Measurements from ENCODE around the gene CUL3. TPM values are rescaled to one million over a fixed set of nuclear protein-coding genes. Genes with fewer than 3 reads are reported as not detected.
A peak's percentile ranks its signal among the peaks of the same experiment; 100 is the strongest.

Gene CUL3
- total and polyA plus RNA-seq, 12 donors: 60.2 to 87.9 (median 69.8) TPM

DNA sequence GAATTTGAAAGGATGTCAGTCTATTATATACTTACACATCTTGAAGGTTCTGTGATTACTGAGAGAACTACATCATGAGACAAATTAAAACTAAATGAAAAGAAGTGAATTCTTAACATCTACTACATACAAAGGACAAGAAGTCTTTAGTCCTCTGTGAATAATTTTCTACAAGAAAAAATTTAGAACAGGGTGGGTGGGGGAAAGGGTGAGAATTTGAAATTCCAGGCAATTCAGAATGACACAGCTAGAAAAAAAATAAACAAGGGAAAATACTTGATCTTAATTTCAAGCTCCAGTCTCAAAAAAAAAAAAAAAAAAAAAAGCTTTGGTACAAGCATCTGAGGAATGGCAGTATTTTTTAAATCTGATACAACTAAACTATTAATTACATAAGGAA lies 15.5 kb downstream of the CUL3 start:
- ATAC-seq: peak in 1 of 8 donors; percentile 25
- peaks cover 6 to 79% (median 61%) of the 10 kb centered on the region in 9 donors for H3K4me1 ChIP-seq

DNA sequence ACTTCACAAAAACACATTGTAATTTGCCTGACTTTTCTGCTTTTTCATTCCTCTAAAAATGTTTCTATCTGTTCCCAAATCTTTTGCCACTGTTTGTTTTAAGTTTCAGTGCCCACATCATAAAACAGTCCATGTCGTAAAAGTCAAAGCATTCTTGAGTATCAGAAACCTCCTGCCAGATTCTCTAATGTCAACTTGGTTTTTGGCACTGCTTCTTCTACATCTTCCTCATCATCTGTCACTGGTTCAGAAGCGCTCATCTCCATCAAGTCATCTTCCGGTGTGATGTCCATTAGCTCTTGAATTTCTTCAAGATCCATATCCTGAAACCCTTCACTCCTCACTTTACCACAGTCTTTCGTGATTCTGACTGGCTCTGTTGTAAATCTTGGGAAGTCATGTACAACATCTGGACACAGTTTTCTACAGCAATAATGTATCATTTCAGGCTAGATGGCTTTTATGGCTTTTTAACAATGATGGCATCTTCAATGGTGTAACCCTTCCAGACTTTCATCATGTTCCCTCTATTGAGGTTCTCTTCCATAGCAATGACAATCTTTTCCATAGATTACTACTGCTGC lies 19.6 kb downstream of the CUL3 start:
- Histone ChIP-seq H3K4me1 (peaks cover under 1 to 78% (median 59%) of the 10 kb centered on the region in 9 donors), H3K9me3 (peaks cover 0 to 9% (median 0%) of the 10 kb centered on the region in 11 donors), H3K4me3 (no peak overlapping the region), H3K36me3 (peaks cover 0 to 9% (median 0%) of the 10 kb centered on the region in 9 donors), H3K27ac (no peak overlapping the region), H3K27me3 (no peaks in the 10 kb centered on the region)
- no peak for TF ChIP-seq CTCF (IDR thresholded peaks at IDR 0.05)
- intact Hi-C loops (cut with DNase I): no loop called here
- ATAC-seq (no peak), DNase-seq (no peak)
- 94 to 96% methylated on average over 4 of the region's 4 CpGs for WGBS, 2 donors

More for the DNA sequence above, 15.5 kb downstream of the CUL3 start:
- H3K27me3 ChIP-seq: no peaks in the 10 kb centered on the region
- peaks cover 0 to 9% (median 0%) of the 10 kb centered on the region in 11 donors for H3K9me3 ChIP-seq
- no peak for TF ChIP-seq CTCF (IDR thresholded peaks at IDR 0.05)
- intact Hi-C loops (cut with DNase I): loop anchor here in 1 of 10 donors (10.0 kb wide), 1 partner anchor 45 kb away; no protein-coding TSS in a partner anchor
- no peak overlapping the region for H3K4me3 ChIP-seq
- no peak overlapping the region for H3K27ac ChIP-seq
- no peak for DNase-seq
- H3K36me3 ChIP-seq: peaks cover 0 to 9% (median 0%) of the 10 kb centered on the region in 9 donors

DNA sequence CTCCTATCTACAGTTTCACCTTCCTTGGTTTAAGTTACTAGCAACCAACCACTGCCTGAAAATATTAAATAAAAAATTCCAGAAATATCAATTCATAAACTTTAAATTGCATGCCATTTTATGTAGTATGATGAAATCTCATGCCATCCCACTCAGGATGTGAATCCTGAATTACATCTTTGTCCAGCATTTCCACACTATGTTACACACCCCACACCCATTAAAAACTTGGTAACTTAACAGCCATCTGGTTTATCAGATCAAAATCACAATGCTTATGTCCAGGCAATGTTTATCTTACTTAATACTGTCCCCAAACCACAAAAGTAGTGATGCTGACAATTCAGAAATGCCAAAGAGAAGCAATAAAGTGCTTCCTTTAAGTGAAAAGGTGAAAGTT lies 21.6 kb downstream of the CUL3 start:
- H3K4me1 ChIP-seq: peaks cover 0 to 65% (median 44%) of the 10 kb centered on the region in 9 donors

GRCh38 chr2:224562831-224563230 lies 22.3 kb downstream of the CUL3 start:
- Histone ChIP-seq H3K9me3 (peaks cover 0 to 9% (median 0%) of the 10 kb centered on the region in 11 donors), H3K36me3 (peaks cover 0 to 9% (median 0%) of the 10 kb centered on the region in 9 donors), H3K27ac (no peak overlapping the region), H3K4me1 (peaks cover 0 to 64% (median 44%) of the 10 kb centered on the region in 9 donors), H3K27me3 (no peaks in the 10 kb centered on the region), H3K4me3 (no peak overlapping the region)
- no peak for DNase-seq
- intact Hi-C loops (cut with DNase I): no loop called here
- no peak for TF ChIP-seq CTCF (IDR thresholded peaks at IDR 0.05)
- no peak for ATAC-seq
- WGBS, 2 donors: 73 to 75% methylated on average over 4 of the region's 4 CpGs

More for the DNA sequence above, 21.6 kb downstream of the CUL3 start:
- Histone ChIP-seq H3K27ac (no peak overlapping the region), H3K27me3 (no peaks in the 10 kb centered on the region), H3K36me3 (peaks cover 0 to 9% (median 0%) of the 10 kb centered on the region in 9 donors), H3K4me3 (no peak overlapping the region), H3K9me3 (peaks cover 0 to 9% (median 0%) of the 10 kb centered on the region in 11 donors)
- DNase-seq (no peak), ATAC-seq (no peak)
- TF ChIP-seq CTCF (IDR thresholded peaks at IDR 0.05): no peak
- intact Hi-C loops (cut with DNase I): no loop called here

Data from heart right ventricle (tissue), 16 donors.